ENCODE measurements around the gene POU5F1. TPM values are rescaled to one million over a fixed set of nuclear protein-coding genes. Genes with fewer than 3 reads are reported as not detected.
"Not testable (repeated sequence)": the region's sequence is repeated elsewhere in the genome, so short reads cannot be mapped to it uniquely, and the experiment has no call there.

Gene POU5F1
- total RNA-seq, 1 donor from 2014 or later = 0.98 TPM

DNA sequence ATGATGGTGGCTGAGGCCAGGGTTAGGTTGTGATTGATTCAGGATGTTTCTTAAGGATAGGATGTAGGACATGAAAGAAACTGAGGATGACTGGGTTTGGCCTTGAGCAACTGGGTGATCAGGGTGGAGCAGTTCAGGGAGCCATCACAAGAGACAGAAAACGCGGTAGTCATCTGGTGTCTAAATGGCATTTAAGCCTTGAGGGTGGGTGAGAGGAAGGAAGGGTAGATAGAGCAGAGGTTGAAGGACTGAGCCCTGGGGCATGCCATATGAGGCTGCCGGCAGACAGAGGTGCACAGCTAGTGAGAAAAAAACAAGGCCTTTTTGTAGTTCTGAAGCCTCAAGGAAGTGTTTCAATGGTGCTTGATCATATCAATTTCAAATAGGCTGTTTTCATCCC is 1.9 kb downstream of the POU5F1 start:
- H3K4me1 ChIP-seq = no peaks in the 10 kb centered on the region
- no peak for DNase-seq (ENCODE audit: extremely low spot score in 2 of 2)
- no peaks in the 10 kb centered on the region for H3K9me3 ChIP-seq
- no peaks in the 10 kb centered on the region for H3K27me3 ChIP-seq
- intact Hi-C loops (cut with DNase I) = no loop called here
- no peak overlapping the region for H3K4me3 ChIP-seq
- TF ChIP-seq POLR2AphosphoS5 (IDR thresholded peaks at IDR 0.05; ENCODE audit: insufficient read depth in 1 of 2, low read depth in 1 of 2) (no peak), POLR2A (IDR thresholded peaks at IDR 0.05) (no peak)
- TF ChIP-seq, protein P1, sequence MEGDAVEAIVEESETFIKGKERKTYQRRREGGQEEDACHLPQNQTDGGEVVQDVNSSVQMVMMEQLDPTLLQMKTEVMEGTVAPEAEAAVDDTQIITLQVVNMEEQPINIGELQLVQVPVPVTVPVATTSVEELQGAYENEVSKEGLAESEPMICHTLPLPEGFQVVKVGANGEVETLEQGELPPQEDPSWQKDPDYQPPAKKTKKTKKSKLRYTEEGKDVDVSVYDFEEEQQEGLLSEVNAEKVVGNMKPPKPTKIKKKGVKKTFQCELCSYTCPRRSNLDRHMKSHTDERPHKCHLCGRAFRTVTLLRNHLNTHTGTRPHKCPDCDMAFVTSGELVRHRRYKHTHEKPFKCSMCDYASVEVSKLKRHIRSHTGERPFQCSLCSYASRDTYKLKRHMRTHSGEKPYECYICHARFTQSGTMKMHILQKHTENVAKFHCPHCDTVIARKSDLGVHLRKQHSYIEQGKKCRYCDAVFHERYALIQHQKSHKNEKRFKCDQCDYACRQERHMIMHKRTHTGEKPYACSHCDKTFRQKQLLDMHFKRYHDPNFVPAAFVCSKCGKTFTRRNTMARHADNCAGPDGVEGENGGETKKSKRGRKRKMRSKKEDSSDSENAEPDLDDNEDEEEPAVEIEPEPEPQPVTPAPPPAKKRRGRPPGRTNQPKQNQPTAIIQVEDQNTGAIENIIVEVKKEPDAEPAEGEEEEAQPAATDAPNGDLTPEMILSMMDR (IDR thresholded peaks at IDR 0.05) = no peak
- no peak overlapping the region for H3K27ac ChIP-seq
- H3K36me3 ChIP-seq = no peaks in the 10 kb centered on the region

DNA sequence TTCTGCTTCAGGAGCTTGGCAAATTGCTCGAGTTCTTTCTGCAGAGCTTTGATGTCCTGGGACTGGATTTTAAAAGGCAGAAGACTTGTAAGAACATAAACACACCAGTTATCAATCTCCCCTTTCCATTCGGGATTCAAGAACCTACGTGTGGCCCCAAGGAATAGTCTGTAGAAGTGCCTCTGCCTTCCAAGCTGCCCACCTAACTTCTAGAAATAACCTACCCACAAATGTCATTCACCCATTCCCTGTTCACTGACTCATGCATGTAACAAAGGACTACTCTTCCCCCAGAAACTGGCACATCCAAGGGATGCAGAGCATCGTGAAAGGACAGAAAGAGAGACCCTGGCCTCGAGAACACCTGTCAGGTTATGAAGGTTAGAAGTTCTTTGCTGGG is 4.5 kb downstream of the POU5F1 start:
- TF ChIP-seq, protein P1 (IDR thresholded peaks at IDR 0.05) = no peak
- TF ChIP-seq POLR2AphosphoS5 (IDR thresholded peaks at IDR 0.05; ENCODE audit: insufficient read depth in 1 of 2, low read depth in 1 of 2) = no peak
- no peak for TF ChIP-seq POLR2A (IDR thresholded peaks at IDR 0.05)
- H3K4me3 ChIP-seq = no peak overlapping the region
- no peak for DNase-seq (ENCODE audit: extremely low spot score in 2 of 2)
- intact Hi-C loops (cut with DNase I) = no loop called here
- no peaks in the 10 kb centered on the region for H3K4me1 ChIP-seq
- H3K27me3 ChIP-seq = no peaks in the 10 kb centered on the region
- H3K27ac ChIP-seq = no peak overlapping the region
- H3K9me3 ChIP-seq = no peaks in the 10 kb centered on the region
- H3K36me3 ChIP-seq = no peaks in the 10 kb centered on the region

DNA sequence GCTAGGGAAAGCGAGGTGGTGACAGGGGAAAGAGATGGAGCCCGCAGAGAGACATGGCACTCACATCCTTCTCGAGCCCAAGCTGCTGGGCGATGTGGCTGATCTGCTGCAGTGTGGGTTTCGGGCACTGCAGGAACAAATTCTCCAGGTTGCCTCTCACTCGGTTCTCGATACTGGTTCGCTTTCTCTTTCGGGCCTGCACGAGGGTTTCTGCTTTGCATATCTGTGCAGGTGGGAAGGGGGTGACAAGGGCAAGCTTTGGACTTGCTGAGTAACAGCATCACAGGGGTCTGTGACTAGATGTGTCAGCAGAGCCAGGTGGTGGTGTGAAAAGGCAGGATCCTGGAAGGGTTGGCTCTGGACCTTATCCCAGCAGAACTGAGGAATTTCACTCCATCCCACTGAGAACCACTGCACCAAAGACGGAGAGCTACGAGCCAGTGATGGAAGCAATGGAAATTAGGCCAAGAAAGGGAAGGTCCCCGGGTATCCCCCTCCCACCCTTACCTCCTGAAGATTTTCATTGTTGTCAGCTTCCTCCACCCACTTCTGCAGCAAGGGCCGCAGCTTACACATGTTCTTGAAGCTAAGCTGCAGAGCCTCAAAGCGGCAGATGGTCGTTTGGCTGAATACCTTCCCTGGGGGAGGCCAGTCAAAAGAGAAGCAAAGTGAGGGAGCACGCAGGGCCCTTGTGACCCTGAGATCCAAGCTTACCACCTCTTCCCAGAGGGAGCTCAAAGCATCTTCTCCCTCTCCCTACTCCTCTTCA is 5.2 kb downstream of the POU5F1 start:
- DNase-seq (ENCODE audit: extremely low spot score in 2 of 2); H3K27me3 ChIP-seq; H3K36me3 ChIP-seq; H3K27ac ChIP-seq; H3K9me3 ChIP-seq; H3K4me3 ChIP-seq; H3K4me1 ChIP-seq; intact Hi-C loops (cut with DNase I): not testable (repeated sequence)

DNA sequence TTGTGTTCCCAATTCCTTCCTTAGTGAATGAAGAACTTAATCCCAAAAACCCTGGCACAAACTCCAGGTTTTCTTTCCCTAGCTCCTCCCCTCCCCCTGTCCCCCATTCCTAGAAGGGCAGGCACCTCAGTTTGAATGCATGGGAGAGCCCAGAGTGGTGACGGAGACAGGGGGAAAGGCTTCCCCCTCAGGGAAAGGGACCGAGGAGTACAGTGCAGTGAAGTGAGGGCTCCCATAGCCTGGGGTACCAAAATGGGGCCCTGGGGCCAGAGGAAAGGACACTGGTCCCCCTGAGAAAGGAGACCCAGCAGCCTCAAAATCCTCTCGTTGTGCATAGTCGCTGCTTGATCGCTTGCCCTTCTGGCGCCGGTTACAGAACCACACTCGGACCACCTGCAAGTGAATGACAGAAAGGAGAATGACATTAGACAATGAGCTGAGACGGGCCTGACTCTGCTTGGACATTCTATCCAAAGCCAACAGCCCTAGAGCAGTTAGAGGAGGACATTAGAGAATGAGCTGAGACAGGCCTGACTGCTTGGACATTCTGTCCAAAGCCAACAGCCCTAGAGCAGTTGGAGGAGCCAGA is 5.9 kb downstream of the POU5F1 start:
- H3K4me1 ChIP-seq; H3K4me3 ChIP-seq; DNase-seq (ENCODE audit: extremely low spot score in 2 of 2); H3K9me3 ChIP-seq; intact Hi-C loops (cut with DNase I); H3K27ac ChIP-seq; H3K36me3 ChIP-seq; H3K27me3 ChIP-seq: not testable (repeated sequence)

DNA sequence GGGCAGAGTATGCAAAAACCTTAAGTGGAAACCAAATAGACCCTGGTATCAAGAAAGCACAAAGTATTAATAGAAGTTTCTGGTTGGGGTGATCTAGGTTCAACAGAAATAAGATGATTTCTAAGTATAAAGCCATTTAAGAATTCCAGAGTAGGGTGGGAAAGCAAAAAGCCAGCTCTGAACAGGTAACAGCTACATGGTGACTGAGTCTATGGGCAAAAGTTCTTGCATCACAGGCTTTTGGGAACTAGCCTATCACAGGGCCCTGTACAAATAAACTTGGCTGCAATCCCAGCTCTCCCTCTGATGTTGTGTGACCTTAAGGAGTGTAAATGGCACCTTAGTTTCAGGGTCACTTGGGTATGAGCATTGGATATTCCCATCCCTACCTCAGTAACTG is 6.6 kb downstream of the POU5F1 start:
- H3K4me3 ChIP-seq = no peak overlapping the region
- H3K4me1 ChIP-seq = peaks cover 10% of the 10 kb centered on the region

More for the DNA sequence above, 6.6 kb downstream of the POU5F1 start:
- Histone ChIP-seq H3K9me3 (no peaks in the 10 kb centered on the region), H3K27ac (no peak overlapping the region), H3K27me3 (no peaks in the 10 kb centered on the region), H3K36me3 (no peaks in the 10 kb centered on the region)
- intact Hi-C loops (cut with DNase I) = no loop called here
- TF ChIP-seq POLR2AphosphoS5 (IDR thresholded peaks at IDR 0.05; ENCODE audit: insufficient read depth in 1 of 2, low read depth in 1 of 2) = no peak
- TF ChIP-seq POLR2A (IDR thresholded peaks at IDR 0.05) = no peak
- TF ChIP-seq, protein P1 (IDR thresholded peaks at IDR 0.05) = no peak
- DNase-seq (ENCODE audit: extremely low spot score in 2 of 2) = no peak
